Caco-2 (cell line): ENCODE data around the gene UNC5A. TPM values are rescaled to one million over a fixed set of nuclear protein-coding genes. Genes with fewer than 3 reads are reported as not detected.
"Not testable (repeated sequence)": the region's sequence is repeated elsewhere in the genome, so short reads cannot be mapped to it uniquely, and the experiment has no call there.

Experiments
- BruUV-seq: library from RNA; stranded (reverse); fragments of 400-500 nt; replicated peaks from 2 replicates; lab custom pipeline; 2021; lab: Mats Ljungman, UMichigan
- CTCF ChIA-PET: fragments of 300-600 bp; sonication (Branson Sonifier 250); formaldehyde crosslinking; loops from one replicate; lab custom pipeline; 2022; ENCODE audit warnings: antibody characterized with exemption; lab: Charles Lee
- POLR2A ChIA-PET: fragments of 300-600 bp; sonication (Branson Sonifier 250); formaldehyde crosslinking; loops from one replicate; lab custom pipeline; 2022; ENCODE audit warnings: antibody characterized with exemption; lab: Charles Lee
- DNase-seq, 2 experiments: peaks; one replicate each; pipeline versions ENCODE4 v3.0.0 to v3.0.0-alpha.2; 2020 to 2022
- H3K27me3 ChIP-seq: replicated peaks from 2 replicates; pipeline ENCODE4 v1.6.0; 2011; ENCODE audit warnings: low read length; ENCODE audit not compliant: control insufficient read depth, insufficient read depth
- H3K36me3 ChIP-seq: 2 replicates; pipeline ENCODE4 v1.5.1; 2011; ENCODE audit warnings: low read length; ENCODE audit not compliant: control insufficient read depth, insufficient read depth
- H3K4me1 ChIP-seq: fragments of 250-450 bp; sonication (Bioruptor Pico); 2 replicates; pipeline ENCODE4 v1.5.1; 2020; ENCODE audit warnings: mild to moderate bottlenecking
- H3K4me3 ChIP-seq: 2 replicates; pipeline ENCODE4 v1.5.1; 2011; ENCODE audit warnings: low read depth, mild to moderate bottlenecking, control low read depth, low read length
- H3K9me3 ChIP-seq: fragments of 250-450 bp; sonication (Bioruptor Pico); 2 replicates; pipeline ENCODE4 v1.5.1; 2020; ENCODE audit warnings: mild to moderate bottlenecking, moderate library complexity
- H3K27ac Mint-ChIP-seq: one replicate; pipeline ENCODE4 v1.8.0; 2022; ENCODE audit warnings: mixed read lengths; ENCODE audit not compliant: unreplicated experiment
- H3K27me3 Mint-ChIP-seq: one replicate; pipeline ENCODE4 v1.8.0; 2022; ENCODE audit warnings: mixed read lengths; ENCODE audit not compliant: insufficient read depth, unreplicated experiment
- H3K36me3 Mint-ChIP-seq: one replicate; pipeline ENCODE4 v1.8.0; 2022; ENCODE audit warnings: mild to moderate bottlenecking, mixed read lengths; ENCODE audit not compliant: insufficient read depth, unreplicated experiment
- H3K4me1 Mint-ChIP-seq: one replicate; pipeline ENCODE4 v1.8.0; 2022; ENCODE audit warnings: low read depth, mixed read lengths; ENCODE audit not compliant: unreplicated experiment
- H3K4me3 Mint-ChIP-seq: one replicate; pipeline ENCODE4 v1.8.0; 2022; ENCODE audit warnings: mild to moderate bottlenecking, moderate library complexity, mixed read lengths; ENCODE audit not compliant: unreplicated experiment
- H3K9me3 Mint-ChIP-seq: one replicate; pipeline ENCODE4 v1.8.0; 2022; ENCODE audit warnings: mixed read lengths; ENCODE audit not compliant: unreplicated experiment
- intact Hi-C: fragments of 100-400 bp; cut with micrococcal nuclease; formaldehyde crosslinking; loops from one replicate; pipeline ENCODE4 v1.10.0; 2022; ENCODE audit not compliant: unreplicated experiment
- total RNA-seq: library from RNA; stranded (reverse); gene quantifications from 2 replicates; pipeline ENCODE4 v1.2.3, GENCODE V29; 2022
- TF ChIP-seq, protein P1 (sequence below), 2 experiments: fragments of 200-600 bp in 1 of 2; IDR thresholded peaks; 1 replicate in 1 of 2; 2 replicates in 1 of 2; pipeline versions ENCODE4 v1.5.1 to v1.8.0; 2011 to 2022; ENCODE audit warnings: antibody characterized with exemption in 1 of 2, control low read depth in 1 of 2, inconsistent platforms in 1 of 2, low read depth in 1 of 2, low read length in 1 of 2, mild to moderate bottlenecking in 1 of 2, moderate library complexity in 1 of 2; ENCODE audit not compliant: insufficient read depth in 1 of 2, severe bottlenecking in 1 of 2, unreplicated experiment in 1 of 2

The UNC5A gene
- total RNA-seq, 1 experiment from 2014 or later: not detected

DNA sequence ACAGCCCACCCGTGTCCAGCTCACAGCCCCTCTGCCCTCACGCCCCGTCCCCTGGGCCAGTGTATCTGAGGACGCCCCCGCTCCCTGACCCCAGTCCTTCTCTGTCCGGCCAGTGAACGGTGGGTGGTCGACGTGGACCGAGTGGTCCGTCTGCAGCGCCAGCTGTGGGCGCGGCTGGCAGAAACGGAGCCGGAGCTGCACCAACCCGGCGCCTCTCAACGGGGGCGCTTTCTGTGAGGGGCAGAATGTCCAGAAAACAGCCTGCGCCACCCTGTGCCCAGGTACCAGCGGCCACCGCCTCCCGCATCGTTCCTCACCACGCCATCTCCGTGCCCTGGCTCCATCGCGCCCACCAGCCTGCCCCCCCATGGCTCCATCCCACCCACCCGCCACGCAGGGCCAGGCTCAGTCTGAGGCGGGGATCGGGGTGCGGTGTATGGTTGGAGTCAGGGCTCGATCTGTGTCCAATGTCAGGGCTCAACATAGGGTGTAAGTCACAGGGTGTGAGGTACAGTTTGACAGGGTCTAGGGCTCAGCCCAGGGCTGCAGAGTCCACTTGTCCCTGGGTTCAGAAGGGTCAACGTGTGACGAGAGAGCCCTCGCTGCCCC is 59.2 kb downstream of the UNC5A start:
- TF ChIP-seq, protein P1, sequence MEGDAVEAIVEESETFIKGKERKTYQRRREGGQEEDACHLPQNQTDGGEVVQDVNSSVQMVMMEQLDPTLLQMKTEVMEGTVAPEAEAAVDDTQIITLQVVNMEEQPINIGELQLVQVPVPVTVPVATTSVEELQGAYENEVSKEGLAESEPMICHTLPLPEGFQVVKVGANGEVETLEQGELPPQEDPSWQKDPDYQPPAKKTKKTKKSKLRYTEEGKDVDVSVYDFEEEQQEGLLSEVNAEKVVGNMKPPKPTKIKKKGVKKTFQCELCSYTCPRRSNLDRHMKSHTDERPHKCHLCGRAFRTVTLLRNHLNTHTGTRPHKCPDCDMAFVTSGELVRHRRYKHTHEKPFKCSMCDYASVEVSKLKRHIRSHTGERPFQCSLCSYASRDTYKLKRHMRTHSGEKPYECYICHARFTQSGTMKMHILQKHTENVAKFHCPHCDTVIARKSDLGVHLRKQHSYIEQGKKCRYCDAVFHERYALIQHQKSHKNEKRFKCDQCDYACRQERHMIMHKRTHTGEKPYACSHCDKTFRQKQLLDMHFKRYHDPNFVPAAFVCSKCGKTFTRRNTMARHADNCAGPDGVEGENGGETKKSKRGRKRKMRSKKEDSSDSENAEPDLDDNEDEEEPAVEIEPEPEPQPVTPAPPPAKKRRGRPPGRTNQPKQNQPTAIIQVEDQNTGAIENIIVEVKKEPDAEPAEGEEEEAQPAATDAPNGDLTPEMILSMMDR (IDR thresholded peaks at IDR 0.05; ENCODE audit: insufficient read depth in 1 of 2, low read depth in 1 of 2, low read length in 1 of 2, severe bottlenecking in 1 of 2, unreplicated experiment in 1 of 2): no peak
- Histone ChIP-seq H3K4me3 (no peak overlapping the region), H3K36me3 (no peaks in the 10 kb centered on the region), H3K27me3 (no peaks in the 10 kb centered on the region), H3K9me3 (no peaks in the 10 kb centered on the region), H3K4me1 (0 out of 2 replicates have a peak, but pooled peaks cover 4% of the 10 kb centered on the region)
- Mint-ChIP-seq H3K9me3 (no peaks in the 10 kb centered on the region), H3K4me3 (no peak overlapping the region), H3K4me1 (peaks cover 15% of the 10 kb centered on the region), H3K27ac (no peak overlapping the region), H3K27me3 (peaks cover 11% of the 10 kb centered on the region), H3K36me3 (no peaks in the 10 kb centered on the region)
- POLR2A ChIA-PET: no interaction called here
- intact Hi-C loops: no loop called here
- no peak for DNase-seq
- CTCF ChIA-PET: interaction anchor here (1.4 kb wide), 1 partner anchor 34 kb away, joined by 5 read pairs; no protein-coding TSS in a partner anchor
- BruUV-seq: no TSS peak

DNA sequence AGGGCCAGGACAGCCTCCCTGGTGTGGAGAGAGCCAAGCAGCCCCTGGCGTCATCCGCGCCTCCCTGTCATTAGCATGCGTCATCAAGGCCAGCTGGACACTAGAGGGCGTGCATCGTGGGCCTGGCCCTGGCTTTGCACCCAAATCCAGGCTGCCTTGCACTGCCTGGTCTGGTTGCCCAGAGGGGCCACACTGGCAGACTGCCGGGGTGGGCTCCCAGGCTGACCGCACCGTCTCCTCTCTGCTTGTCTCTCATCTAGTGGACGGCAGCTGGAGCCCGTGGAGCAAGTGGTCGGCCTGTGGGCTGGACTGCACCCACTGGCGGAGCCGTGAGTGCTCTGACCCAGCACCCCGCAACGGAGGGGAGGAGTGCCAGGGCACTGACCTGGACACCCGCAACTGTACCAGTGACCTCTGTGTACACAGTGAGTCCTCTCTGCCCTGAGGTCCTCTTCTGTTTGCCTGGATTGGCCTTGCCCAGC is 59.8 kb downstream of the UNC5A start:
- DNase-seq: peak; percentile 71 to 72
- Histone ChIP-seq H3K27me3 (no peaks in the 10 kb centered on the region), H3K36me3 (no peaks in the 10 kb centered on the region), H3K9me3 (no peaks in the 10 kb centered on the region), H3K4me1 (0 out of 2 replicates have a peak, but pooled peaks cover 4% of the 10 kb centered on the region), H3K4me3 (no peak overlapping the region)
- H3K4me3 Mint-ChIP-seq: no peak overlapping the region
- ChIA-PET CTCF (interaction anchor here (1.4 kb wide), 1 partner anchor 34 kb away, joined by 5 read pairs; no protein-coding TSS in a partner anchor), POLR2A (no interaction called here)
- no peaks in the 10 kb centered on the region for H3K9me3 Mint-ChIP-seq
- TF ChIP-seq, protein P1 (IDR thresholded peaks at IDR 0.05; ENCODE audit: insufficient read depth in 1 of 2, low read depth in 1 of 2, low read length in 1 of 2, severe bottlenecking in 1 of 2, unreplicated experiment in 1 of 2): peak; percentile 51 to 61
- peaks cover 13% of the 10 kb centered on the region for H3K27me3 Mint-ChIP-seq
- H3K27ac Mint-ChIP-seq: no peak overlapping the region
- peaks cover 15% of the 10 kb centered on the region for H3K4me1 Mint-ChIP-seq
- intact Hi-C loops: no loop called here
- H3K36me3 Mint-ChIP-seq: no peaks in the 10 kb centered on the region
- BruUV-seq: no TSS peak

DNA sequence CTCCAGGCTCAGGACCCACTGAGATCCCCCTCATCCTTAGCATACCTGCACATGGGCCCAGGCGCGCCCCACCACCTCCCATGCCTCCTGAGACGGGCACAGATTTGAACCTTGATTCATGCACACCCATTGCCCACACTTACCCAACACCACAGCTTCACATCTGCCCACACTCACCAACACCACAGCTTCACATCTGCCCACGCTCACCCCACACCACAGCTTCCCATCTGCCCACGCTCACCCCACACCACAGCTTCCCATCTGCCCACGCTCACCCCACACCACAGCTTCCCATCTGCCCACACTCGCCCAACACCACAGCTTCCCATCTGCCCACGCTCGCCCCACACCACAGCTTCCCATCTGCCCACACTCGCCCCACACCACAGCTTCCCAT is 60.3 kb downstream of the UNC5A start:
- intact Hi-C loops, H3K36me3 ChIP-seq, H3K27me3 ChIP-seq, DNase-seq, H3K27ac Mint-ChIP-seq, H3K9me3 ChIP-seq, H3K36me3 Mint-ChIP-seq, H3K4me3 ChIP-seq, H3K4me3 Mint-ChIP-seq, H3K4me1 ChIP-seq, H3K9me3 Mint-ChIP-seq, POLR2A ChIA-PET, BruUV-seq: not testable (repeated sequence)
- H3K27me3 Mint-ChIP-seq: peaks cover 18% of the 10 kb centered on the region
- CTCF ChIA-PET: interaction anchor here (1.4 kb wide), 1 partner anchor 33 kb away, joined by 5 read pairs; no protein-coding TSS in a partner anchor
- peaks cover 15% of the 10 kb centered on the region for H3K4me1 Mint-ChIP-seq

DNA sequence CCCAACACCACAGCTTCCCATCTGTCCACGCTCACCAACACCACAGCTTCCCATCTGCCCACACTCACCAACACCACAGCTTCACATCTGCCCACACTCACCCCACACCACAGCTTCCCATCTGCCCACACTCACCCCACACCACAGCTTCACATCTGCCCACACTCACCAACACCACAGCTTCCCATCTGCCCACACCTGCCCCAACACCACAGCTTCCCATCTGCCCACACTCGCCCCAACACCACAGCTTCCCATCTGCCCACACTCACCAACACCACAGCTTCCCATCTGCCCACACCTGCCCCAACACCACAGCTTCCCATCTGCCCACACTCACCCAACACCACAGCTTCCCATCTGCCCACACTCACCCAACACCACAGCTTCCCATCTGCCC is 62.2 kb downstream of the UNC5A start:
- intact Hi-C loops, DNase-seq, BruUV-seq, H3K9me3 Mint-ChIP-seq, H3K4me3 ChIP-seq, H3K36me3 ChIP-seq, H3K4me1 ChIP-seq, H3K4me3 Mint-ChIP-seq, H3K27me3 ChIP-seq, H3K4me1 Mint-ChIP-seq, H3K27ac Mint-ChIP-seq, H3K9me3 ChIP-seq, POLR2A ChIA-PET, H3K36me3 Mint-ChIP-seq: not testable (repeated sequence)
- H3K27me3 Mint-ChIP-seq: peaks cover 22% of the 10 kb centered on the region
- CTCF ChIA-PET: interaction anchor here (1.2 kb wide), 1 partner anchor 212 kb away, joined by 3 read pairs; no protein-coding TSS in a partner anchor

DNA sequence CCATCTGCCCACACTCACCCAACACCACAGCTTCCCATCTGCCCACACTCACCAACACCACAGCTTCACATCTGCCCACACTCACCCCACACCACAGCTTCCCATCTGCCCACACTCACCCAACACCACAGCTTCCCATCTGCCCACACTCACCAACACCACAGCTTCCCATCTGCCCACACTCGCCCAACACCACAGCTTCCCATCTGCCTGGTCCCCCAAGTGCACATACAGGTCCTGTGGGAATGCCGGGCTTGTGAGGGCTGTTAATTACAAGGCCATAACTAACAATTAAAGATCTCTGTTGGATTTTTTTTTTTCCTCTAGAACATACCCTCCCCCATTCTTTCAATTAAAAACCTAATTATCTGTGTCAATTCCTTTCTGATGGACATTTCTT is 62.7 kb downstream of the UNC5A start:
- DNase-seq, intact Hi-C loops, H3K36me3 Mint-ChIP-seq, H3K4me3 ChIP-seq, H3K36me3 ChIP-seq, H3K4me1 ChIP-seq, H3K27me3 ChIP-seq, BruUV-seq, H3K4me1 Mint-ChIP-seq, H3K9me3 ChIP-seq, H3K9me3 Mint-ChIP-seq, POLR2A ChIA-PET, H3K27ac Mint-ChIP-seq, H3K4me3 Mint-ChIP-seq: not testable (repeated sequence)
- CTCF ChIA-PET: interaction anchor here (1.2 kb wide), 1 partner anchor 212 kb away, joined by 3 read pairs; no protein-coding TSS in a partner anchor
- H3K27me3 Mint-ChIP-seq: peaks cover 22% of the 10 kb centered on the region
